Right lobe of liver (tissue), 6 donors: ENCODE data around the gene ZC3H12D. TPM values are rescaled to one million over a fixed set of nuclear protein-coding genes. Genes with fewer than 3 reads are reported as not detected.
"Not testable (repeated sequence)": the region's sequence is repeated elsewhere in the genome, so short reads cannot be mapped to it uniquely, and the experiment has no call there.

Experiments used
- ATAC-seq, 4 donors: fragments of 200-7000 bp; cut with Tn5 transposase; one replicate each; pipeline ENCODE4 v1.9.1; 2020; ENCODE audit warnings: mild to moderate bottlenecking in 4 of 4, moderate library complexity in 4 of 4
- DNase-seq, 3 donors: peaks; one replicate each; pipeline ENCODE4 v3.0.0-alpha.2; 2020
- H3K27ac ChIP-seq, 3 donors: fragments of 200-600 bp; one replicate each; pipeline ENCODE4 v1.8.0; 2022
- H3K27me3 ChIP-seq, 2 donors: fragments of 200-600 bp; one replicate each; pipeline ENCODE4 v1.8.0; 2022
- H3K36me3 ChIP-seq, 4 donors: fragments of 200-600 bp; sonication (generic) in 1 of 4; one replicate each; pipeline versions ENCODE4 v1.5.1 to v1.8.0; 2017 to 2022; ENCODE audit warnings: control low read depth in 1 of 4
- H3K4me1 ChIP-seq, 4 donors: fragments of 200-600 bp; sonication (generic) in 1 of 4; one replicate each; pipeline versions ENCODE4 v1.5.1 to v1.8.0; 2017 to 2022; ENCODE audit warnings: control low read depth in 1 of 4
- H3K4me3 ChIP-seq, 3 donors: fragments of 200-600 bp; one replicate each; pipeline ENCODE4 v1.8.0; 2022
- H3K9me3 ChIP-seq, 4 donors: fragments of 200-600 bp; sonication (generic) in 1 of 4; one replicate each; pipeline versions ENCODE4 v1.5.1 to v1.8.0; 2017 to 2022; ENCODE audit warnings: control low read depth in 1 of 4
- POLR2A ChIP-seq: fragments of 450-650 bp; IDR thresholded peaks from one replicate; pipeline ENCODE4 v1.6.1; 2017; ENCODE audit warnings: antibody characterized with exemption, mild to moderate bottlenecking
- WGBS: methylation state at CpG from one replicate; pipeline ENCODE4 v1.1.6; 2018; ENCODE audit warnings: low coverage, low lambda C conversion rate; ENCODE audit not compliant: insufficient coverage; ENCODE audit errors: missing lambda C conversion rate; 5-methylcytosine and 5-hydroxymethylcytosine counted together
- intact Hi-C, 2 donors: fragments of 100-400 bp; cut with DNase I; formaldehyde crosslinking; loops; one replicate each; pipeline versions ENCODE4 v1.11.2 to v1.14.1; 2022
- total RNA-seq, 6 experiments: library from RNA; depleted of rRNA in 2 of 6; stranded (reverse); fragments of >200 nt in 2 of 6; fragmentation: NEBNext Ultra II Directional in 3 of 6; extraction: Animal tissue kit (Norgen Biotek cat#: 25700) in 3 of 6; gene quantifications; one replicate each; pipeline versions ENCODE4 v1.1.0 to v1.2.4, GENCODE V29; 2016 to 2023
- TF ChIP-seq, protein P1 (sequence below), 4 donors: fragments of 200-600 bp in 3 of 4; fragments of 450-650 bp in 1 of 4; IDR thresholded peaks; one replicate each; pipeline versions ENCODE4 v1.5.1 to v1.8.0; 2016 to 2022; ENCODE audit warnings: antibody characterized with exemption in 4 of 4, mild to moderate bottlenecking in 2 of 4
- donor health status: DM: no; HTN: yes; CAD: no.
- donor health status: DM: no; HTN: no; CAD: no.
- donor health status: DM: no; HTN: no; CAD: no.
- donor health status: DM: no; HTN: yes; CAD: no.
- donor health status: DM: no; HTN: yes; CAD: no.

ZC3H12D gene
- total RNA-seq, 6 experiments from 2014 or later, result 0.49 to 1.4 (median 0.90) TPM

DNA sequence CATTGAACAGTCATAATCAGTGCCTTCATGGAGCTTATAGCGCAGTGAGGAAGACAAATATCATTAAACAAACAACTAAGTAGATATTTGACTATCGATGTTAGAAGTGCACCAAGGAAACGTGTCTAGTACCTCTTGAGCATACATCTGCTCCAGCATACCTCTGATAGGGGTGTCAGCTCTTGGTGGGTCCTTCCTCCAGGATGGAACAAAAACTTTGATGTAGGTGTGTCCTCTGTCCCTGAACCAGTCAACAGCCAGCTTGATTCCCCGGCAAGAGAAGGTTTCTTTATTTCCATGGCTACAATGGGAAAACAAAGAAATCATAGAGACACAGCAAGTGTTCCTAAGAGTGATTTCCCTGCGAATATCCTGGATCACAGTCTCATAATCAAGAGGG is 23.1 kb downstream of the ZC3H12D start:
- 82% methylated on average over 4 of the region's 5 CpGs for whole genome bisulfite sequencing
- H3K9me3 ChIP-seq, result no peaks in the 10 kb centered on the region
- H3K4me1 ChIP-seq, result no peaks in the 10 kb centered on the region
- TF ChIP-seq POLR2A, result no peak
- TF ChIP-seq, protein P1, sequence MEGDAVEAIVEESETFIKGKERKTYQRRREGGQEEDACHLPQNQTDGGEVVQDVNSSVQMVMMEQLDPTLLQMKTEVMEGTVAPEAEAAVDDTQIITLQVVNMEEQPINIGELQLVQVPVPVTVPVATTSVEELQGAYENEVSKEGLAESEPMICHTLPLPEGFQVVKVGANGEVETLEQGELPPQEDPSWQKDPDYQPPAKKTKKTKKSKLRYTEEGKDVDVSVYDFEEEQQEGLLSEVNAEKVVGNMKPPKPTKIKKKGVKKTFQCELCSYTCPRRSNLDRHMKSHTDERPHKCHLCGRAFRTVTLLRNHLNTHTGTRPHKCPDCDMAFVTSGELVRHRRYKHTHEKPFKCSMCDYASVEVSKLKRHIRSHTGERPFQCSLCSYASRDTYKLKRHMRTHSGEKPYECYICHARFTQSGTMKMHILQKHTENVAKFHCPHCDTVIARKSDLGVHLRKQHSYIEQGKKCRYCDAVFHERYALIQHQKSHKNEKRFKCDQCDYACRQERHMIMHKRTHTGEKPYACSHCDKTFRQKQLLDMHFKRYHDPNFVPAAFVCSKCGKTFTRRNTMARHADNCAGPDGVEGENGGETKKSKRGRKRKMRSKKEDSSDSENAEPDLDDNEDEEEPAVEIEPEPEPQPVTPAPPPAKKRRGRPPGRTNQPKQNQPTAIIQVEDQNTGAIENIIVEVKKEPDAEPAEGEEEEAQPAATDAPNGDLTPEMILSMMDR (IDR thresholded peaks at IDR 0.05), result no peak
- no peak overlapping the region for H3K4me3 ChIP-seq
- ATAC-seq (no peak), DNase-seq (no peak)
- H3K36me3 ChIP-seq, result no peaks in the 10 kb centered on the region
- intact Hi-C loops, result no loop called here
- no peaks in the 10 kb centered on the region for H3K27me3 ChIP-seq
- H3K27ac ChIP-seq, result no peak overlapping the region

DNA sequence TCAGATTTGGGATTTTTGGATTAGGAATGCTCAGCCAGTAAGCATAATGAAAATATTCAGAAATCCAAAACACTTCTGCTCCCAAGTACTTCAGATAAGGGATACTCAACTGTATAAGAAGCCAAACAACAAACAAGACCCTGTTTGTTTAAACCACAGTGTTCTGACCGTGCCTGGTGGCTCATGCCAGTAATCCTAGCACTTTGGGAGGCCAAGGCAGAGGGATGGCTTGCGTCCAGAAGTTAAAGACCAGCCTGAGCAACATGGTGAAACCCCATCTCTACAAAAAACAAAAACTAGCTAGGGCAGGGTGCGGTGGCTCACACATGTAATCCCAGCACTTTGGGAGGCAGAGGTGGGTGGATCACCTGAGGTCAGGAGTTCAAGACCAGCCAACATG is 24.6 kb downstream of the ZC3H12D start:
- H3K9me3 ChIP-seq, ATAC-seq: not testable (repeated sequence)

DNA sequence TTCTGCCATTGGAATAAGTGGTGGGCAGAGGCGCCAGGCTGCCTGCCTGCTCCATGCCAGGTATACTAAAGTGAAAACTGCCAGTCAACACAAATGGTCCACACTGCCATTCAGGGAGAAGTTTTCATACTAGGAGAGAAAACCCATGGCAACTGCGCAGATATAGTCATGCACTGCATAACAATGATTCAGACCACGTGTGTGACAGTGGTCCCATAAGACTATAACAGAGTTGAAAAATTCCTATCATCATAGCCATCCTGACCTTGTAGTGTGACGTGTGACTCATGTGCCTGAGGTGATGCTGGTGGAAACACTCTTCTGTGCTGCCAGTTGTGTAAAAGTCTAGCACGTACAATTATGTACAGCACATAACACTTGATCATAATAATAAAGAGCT is 25.1 kb downstream of the ZC3H12D start:
- H3K27ac ChIP-seq, result no peak overlapping the region
- DNase-seq, result no peak
- TF ChIP-seq, protein P1 (IDR thresholded peaks at IDR 0.05), result no peak
- no peak for TF ChIP-seq POLR2A
- peaks cover 0 to 4% (median 3%) of the 10 kb centered on the region in 4 donors for H3K4me1 ChIP-seq
- H3K4me3 ChIP-seq, result no peak overlapping the region
- no peaks in the 10 kb centered on the region for H3K27me3 ChIP-seq
- intact Hi-C loops, result no loop called here
- 80% methylated on average over 5 of the region's 5 CpGs for WGBS
- no peaks in the 10 kb centered on the region for H3K9me3 ChIP-seq
- ATAC-seq, result no peak
- H3K36me3 ChIP-seq, result no peaks in the 10 kb centered on the region

More for the DNA sequence above, 24.6 kb downstream of the ZC3H12D start:
- H3K36me3 ChIP-seq, intact Hi-C loops, H3K4me1 ChIP-seq, H3K27me3 ChIP-seq, H3K27ac ChIP-seq, H3K4me3 ChIP-seq, DNase-seq: not testable (repeated sequence)
- 68% methylated on average over 3 of the region's 3 CpGs for WGBS

DNA sequence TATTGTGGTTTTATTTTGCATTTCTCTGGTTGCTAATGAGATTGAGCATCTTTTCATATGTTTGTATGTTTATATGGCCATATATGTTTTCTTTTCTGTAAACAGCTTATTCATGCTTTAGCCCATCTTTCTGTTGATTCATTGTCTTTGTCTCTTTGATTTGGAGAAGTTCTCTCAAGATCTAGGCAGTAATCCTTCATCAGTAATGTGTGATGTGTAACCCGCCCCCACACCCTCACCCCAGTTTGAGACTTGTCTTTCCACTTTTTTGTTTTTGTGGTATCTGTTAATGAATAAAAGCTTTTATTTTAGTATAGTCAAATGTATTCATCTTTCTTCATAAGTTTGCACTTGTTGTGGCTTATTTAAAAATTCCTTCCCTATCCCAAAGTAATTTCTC is 26.0 kb downstream of the ZC3H12D start:
- WGBS, result 91% methylated on average over 1 of the region's 1 CpG
- Histone ChIP-seq H3K4me3 (no peak overlapping the region), H3K27ac (no peak overlapping the region), H3K9me3 (no peaks in the 10 kb centered on the region), H3K27me3 (no peaks in the 10 kb centered on the region), H3K36me3 (no peaks in the 10 kb centered on the region), H3K4me1 (peaks cover 0 to 12% (median 10%) of the 10 kb centered on the region in 4 donors)
- DNase-seq (no peak), ATAC-seq (no peak)
- intact Hi-C loops, result no loop called here
- TF ChIP-seq, protein P1 (IDR thresholded peaks at IDR 0.05), result no peak
- TF ChIP-seq POLR2A, result no peak

DNA sequence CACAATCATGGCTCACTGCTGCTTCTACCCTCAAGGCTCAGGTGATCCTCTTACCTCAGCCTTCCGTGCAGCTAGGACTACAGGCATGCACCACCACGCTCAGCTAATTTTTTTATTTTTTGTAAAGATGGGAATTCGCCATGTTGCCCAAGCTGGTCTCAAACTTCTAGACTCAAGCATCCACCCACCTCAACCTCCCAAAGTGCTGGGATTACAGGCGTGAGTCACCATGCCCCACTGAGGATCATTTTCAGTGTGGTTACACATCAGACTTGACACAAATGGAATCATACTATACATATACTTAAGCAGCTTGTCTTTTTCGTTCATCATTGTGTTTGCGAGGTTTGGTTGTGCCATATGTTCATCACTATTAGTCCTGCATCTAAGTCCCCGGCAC is 26.6 kb downstream of the ZC3H12D start:
- intact Hi-C loops, result no loop called here
- Histone ChIP-seq H3K4me1 (peaks cover 0 to 18% (median 12%) of the 10 kb centered on the region in 4 donors), H3K9me3 (no peaks in the 10 kb centered on the region), H3K36me3 (no peaks in the 10 kb centered on the region), H3K27me3 (no peaks in the 10 kb centered on the region), H3K4me3 (no peak overlapping the region), H3K27ac (no peak overlapping the region)
- ATAC-seq (no peak), DNase-seq (no peak)
- TF ChIP-seq POLR2A, result no peak
- TF ChIP-seq, protein P1 (IDR thresholded peaks at IDR 0.05), result no peak
- 90% methylated on average over 7 of the region's 7 CpGs for WGBS
